ENCODE measurements around the gene PHF21A. TPM values are rescaled to one million over a fixed set of nuclear protein-coding genes. Genes with fewer than 3 reads are reported as not detected.
A peak's percentile ranks its signal among the peaks of the same experiment; 100 is the strongest.
"Not testable (repeated sequence)": the region's sequence is repeated elsewhere in the genome, so short reads cannot be mapped to it uniquely, and the experiment has no call there.

Gene PHF21A
- total and polyA plus RNA-seq, 2 donors, result 15.2 to 25.9 TPM

DNA sequence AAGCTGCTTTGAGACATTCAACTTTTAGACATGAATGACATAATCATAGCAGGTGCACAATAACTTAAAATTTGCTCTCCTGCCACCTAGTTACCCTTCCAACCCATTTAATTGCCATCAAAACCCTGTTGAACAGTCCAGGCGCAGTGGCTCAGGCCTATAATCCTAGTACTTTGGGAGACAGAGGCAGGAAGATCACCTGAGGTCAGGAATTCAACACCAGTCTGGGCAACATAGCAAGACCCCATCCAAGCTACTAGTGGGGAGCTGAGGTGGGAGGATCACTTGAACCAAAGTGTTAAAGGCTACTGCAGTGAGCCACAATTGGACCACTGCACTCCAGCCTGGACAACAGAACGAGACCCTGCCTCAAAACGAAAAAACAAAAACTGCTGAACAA, 4.0 kb upstream of the PHF21A start:
- 97% methylated on average over 3 of the region's 3 CpGs for WGBS
- no peak overlapping the region for H3K4me3 ChIP-seq (ENCODE audit: low read length in 2 of 2)
- H3K36me3 ChIP-seq (ENCODE audit: control insufficient read depth in 2 of 2, insufficient read depth in 2 of 2, low read length in 1 of 2), result no peaks in the 10 kb centered on the region
- no peaks in the 10 kb centered on the region for H3K27me3 ChIP-seq (ENCODE audit: control insufficient read depth in 2 of 2, insufficient read depth in 1 of 2, low read length in 1 of 2)
- H3K9me3 ChIP-seq (ENCODE audit: control insufficient read depth in 2 of 2, insufficient read depth in 1 of 2, low read length in 1 of 2), result peaks cover 0 to 6% of the 10 kb centered on the region in 2 donors
- peaks cover 4 to 7% of the 10 kb centered on the region in 2 donors for H3K4me1 ChIP-seq (ENCODE audit: control insufficient read depth in 2 of 2, insufficient read depth in 2 of 2, low read length in 2 of 2)
- no peak for DNase-seq (ENCODE audit: low read depth in 6 of 9, low spot score in 9 of 9)
- H3K27ac ChIP-seq (ENCODE audit: low read depth in 1 of 2, low read length in 1 of 2), result no peak overlapping the region

DNA sequence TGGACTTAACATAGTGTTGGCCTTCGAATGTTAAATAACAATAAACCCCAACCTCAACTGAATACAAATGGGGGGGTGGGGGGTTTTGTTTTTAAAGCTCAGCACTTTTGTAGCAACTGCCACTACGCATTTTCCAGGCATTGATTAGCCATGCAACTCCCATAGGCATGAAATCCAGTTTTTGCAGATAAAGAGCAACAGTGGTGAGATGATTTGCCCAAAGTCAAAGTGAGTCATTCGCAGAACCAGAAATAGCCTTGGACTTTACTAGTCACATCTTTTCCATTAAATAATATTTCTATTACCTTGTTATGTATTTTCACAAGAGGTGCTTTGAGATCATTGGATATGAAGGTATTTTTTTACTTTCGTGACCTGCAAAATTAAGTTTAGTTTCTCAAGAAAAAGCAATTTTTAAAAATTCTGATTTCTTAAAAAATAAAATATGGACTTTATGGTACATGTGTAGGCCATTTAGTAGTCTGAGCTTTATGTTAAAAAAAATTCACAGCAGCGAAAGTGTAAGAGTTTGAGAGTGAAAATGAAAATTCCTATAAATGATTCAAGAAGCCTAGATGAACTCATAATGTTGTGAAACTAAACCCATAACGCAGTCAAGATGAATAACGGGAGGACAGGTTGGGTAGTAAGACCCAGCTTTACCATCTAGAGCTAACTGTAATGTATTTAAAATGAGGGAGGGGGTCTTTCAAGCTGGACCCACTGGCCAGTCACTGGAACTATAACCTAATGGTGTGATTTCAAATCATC, 1.9 kb upstream of the PHF21A start:
- H3K27ac ChIP-seq (ENCODE audit: low read depth in 1 of 2, low read length in 1 of 2), result no peak overlapping the region
- WGBS, result 86% methylated on average over 7 of the region's 7 CpGs
- H3K36me3 ChIP-seq (ENCODE audit: control insufficient read depth in 2 of 2, insufficient read depth in 2 of 2, low read length in 1 of 2), result no peaks in the 10 kb centered on the region
- no peak for DNase-seq (ENCODE audit: low read depth in 6 of 9, low spot score in 9 of 9)
- peaks cover 0 to 6% of the 10 kb centered on the region in 2 donors for H3K9me3 ChIP-seq (ENCODE audit: control insufficient read depth in 2 of 2, insufficient read depth in 1 of 2, low read length in 1 of 2)
- H3K27me3 ChIP-seq (ENCODE audit: control insufficient read depth in 2 of 2, insufficient read depth in 1 of 2, low read length in 1 of 2), result no peaks in the 10 kb centered on the region
- peaks cover 7 to 13% of the 10 kb centered on the region in 2 donors for H3K4me1 ChIP-seq (ENCODE audit: control insufficient read depth in 2 of 2, insufficient read depth in 2 of 2, low read length in 2 of 2)
- H3K4me3 ChIP-seq (ENCODE audit: low read length in 2 of 2), result peak overlapping the region in 1 of 2 donors; percentile 95

DNA sequence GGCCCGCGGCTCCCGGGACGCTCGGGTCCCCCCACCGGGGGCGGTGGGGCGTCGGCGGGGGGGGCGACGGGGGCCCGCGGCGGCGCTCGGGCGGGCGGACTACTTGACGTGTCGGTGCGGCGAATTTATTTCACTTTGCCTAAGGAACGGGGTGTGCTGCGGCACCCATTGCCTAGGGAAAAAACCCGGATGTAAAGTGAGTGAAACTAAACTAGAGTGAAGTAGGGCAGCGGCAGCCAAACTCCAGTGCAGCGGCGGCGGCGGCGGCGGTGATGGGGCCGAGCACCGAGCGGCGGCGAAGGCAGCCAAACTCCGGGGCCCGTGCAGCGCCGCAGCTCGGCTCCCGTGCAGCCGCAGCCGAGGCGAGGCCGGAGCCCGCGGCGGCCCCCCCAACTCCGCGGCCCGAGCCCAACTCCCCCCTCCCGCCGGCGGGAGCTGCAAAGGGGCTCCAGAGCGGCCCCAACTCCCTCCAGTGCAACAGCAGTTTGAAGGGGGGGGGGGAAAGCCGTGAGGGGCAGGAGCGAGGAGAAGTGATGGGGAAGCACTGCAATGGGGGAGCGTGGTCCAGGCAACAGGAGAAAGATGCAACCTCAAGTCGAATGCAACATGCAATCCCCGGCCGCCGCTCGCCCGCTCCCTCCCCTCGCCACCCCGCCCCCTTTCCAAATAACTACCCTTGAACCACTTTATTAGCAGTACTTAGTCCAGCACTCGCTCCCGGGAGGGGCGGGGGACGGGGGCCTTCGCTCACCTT, 647 bp upstream of the PHF21A start:
- under 1% methylated on average over 74 of the region's 74 CpGs for WGBS

DNA sequence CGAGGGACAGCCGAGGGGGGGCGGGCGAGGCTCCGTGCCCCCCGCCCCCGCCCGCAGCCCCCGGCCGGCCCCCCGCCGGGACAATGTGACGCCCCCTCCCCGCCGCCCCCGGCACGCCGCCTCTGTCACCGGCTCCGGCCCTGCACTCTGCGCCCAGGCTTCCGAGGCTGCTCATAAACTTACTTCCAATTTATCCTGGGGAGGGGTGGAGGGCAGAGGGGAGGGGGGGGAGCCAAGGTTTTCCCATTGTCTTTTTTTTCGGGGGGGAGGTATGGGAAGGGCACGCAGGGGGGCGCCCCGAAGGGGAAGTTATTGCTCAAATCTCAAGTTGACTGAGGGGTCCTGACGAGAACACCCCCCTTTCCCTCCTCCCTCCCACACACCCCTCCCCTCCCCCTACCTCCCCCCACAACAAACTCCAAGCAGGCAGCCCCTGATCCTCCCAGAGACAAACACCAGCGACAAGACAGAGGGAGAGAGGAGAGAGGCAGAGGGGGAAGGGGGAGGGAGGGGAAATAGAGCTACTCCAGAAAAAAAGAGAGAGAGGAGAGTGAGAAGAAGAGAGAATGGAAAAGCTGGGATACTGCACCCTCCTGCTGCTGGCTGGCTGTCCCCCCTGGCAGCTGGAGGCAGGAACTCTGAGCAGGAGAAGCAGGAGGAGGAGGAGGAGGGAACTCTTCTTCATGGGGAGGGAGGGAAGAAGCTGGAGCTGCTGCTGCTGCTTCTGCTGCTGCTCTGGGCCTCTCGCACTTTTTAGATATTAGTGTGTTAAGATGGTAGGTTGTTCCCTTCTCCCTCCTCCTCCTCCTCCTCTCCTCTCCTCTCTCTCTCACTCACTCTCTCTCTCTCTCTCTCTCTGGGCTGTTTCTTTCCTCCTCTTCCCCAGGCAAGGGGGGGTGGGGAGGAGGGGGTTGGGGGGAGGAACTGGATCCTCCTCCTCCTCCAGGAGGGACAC, 631 bp downstream of the PHF21A start:
- WGBS, result 1% methylated on average over 29 of the region's 29 CpGs
- Histone ChIP-seq H3K4me1 (ENCODE audit: control insufficient read depth in 2 of 2, insufficient read depth in 2 of 2, low read length in 2 of 2) (peaks cover 2 to 13% of the 10 kb centered on the region in 2 donors), H3K27me3 (ENCODE audit: control insufficient read depth in 2 of 2, insufficient read depth in 1 of 2, low read length in 1 of 2) (no peaks in the 10 kb centered on the region)

More for the DNA sequence above, 647 bp upstream of the PHF21A start:
- H3K9me3 ChIP-seq (ENCODE audit: control insufficient read depth in 2 of 2, insufficient read depth in 1 of 2, low read length in 1 of 2), result peaks cover 0 to 6% of the 10 kb centered on the region in 2 donors
- H3K4me1 ChIP-seq (ENCODE audit: control insufficient read depth in 2 of 2, insufficient read depth in 2 of 2, low read length in 2 of 2), result peaks cover 2 to 13% of the 10 kb centered on the region in 2 donors
- peak in 7 of 9 donors; percentile 66 to 94 (median 83) for DNase-seq (ENCODE audit: low read depth in 6 of 9, low spot score in 9 of 9)
- peak overlapping the region; percentile 91 to 96 for H3K27ac ChIP-seq (ENCODE audit: low read depth in 1 of 2, low read length in 1 of 2)
- H3K36me3 ChIP-seq (ENCODE audit: control insufficient read depth in 2 of 2, insufficient read depth in 2 of 2, low read length in 1 of 2), result no peaks in the 10 kb centered on the region
- no peaks in the 10 kb centered on the region for H3K27me3 ChIP-seq (ENCODE audit: control insufficient read depth in 2 of 2, insufficient read depth in 1 of 2, low read length in 1 of 2)
- peak overlapping the region; percentile 67 to 95 for H3K4me3 ChIP-seq (ENCODE audit: low read length in 2 of 2)

DNA sequence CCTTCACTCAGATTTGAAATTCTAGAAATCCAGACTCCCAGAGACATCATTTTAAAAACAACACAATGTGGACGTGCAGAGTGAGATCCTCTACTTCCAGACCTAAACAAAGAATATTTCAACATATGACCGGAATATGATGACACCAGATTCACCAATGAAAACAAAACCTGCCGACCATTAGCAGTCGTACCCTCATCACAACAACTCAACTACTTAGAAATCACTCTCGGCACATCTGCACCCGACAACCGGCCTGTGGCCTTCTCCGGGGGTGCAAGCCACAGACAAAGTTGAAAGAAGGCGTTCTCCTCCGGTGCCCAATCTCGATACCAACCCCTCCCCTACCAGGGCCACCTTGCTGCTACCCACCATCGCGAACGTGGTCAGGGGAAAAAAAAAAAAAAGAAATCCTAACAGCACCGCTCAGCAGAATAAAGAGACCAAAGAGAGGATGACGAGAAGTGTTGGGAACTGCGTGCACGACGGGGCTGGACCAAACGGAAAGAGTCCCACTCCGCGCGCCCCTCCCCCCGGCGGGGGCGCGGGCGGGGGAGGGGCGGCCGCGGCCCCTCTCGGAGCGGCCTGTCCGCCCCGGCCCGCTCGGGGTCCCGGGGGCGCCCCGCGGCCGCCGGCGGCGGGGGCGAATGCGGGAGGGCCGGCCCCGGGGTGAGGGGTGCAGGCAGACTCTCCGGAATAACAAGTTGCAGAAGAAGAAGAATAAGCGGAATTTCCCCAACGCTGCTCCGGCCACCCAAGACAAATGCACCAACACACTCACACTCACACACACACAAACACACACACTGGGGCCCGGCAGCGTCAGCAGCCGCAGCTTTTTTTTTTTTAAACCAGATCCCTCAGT, 1.7 kb downstream of the PHF21A start:
- DNase-seq (ENCODE audit: low read depth in 6 of 9, low spot score in 9 of 9), result peak in 5 of 9 donors; percentile 36 to 67 (median 43)
- Histone ChIP-seq H3K36me3 (ENCODE audit: control insufficient read depth in 2 of 2, insufficient read depth in 2 of 2, low read length in 1 of 2) (no peaks in the 10 kb centered on the region), H3K4me3 (ENCODE audit: low read length in 2 of 2) (peak overlapping the region; percentile 73 to 95), H3K27ac (ENCODE audit: low read depth in 1 of 2, low read length in 1 of 2) (peak overlapping the region; percentile 75 to 92), H3K4me1 (ENCODE audit: control insufficient read depth in 2 of 2, insufficient read depth in 2 of 2, low read length in 2 of 2) (peaks cover 0 to 13% of the 10 kb centered on the region in 2 donors), H3K9me3 (ENCODE audit: control insufficient read depth in 2 of 2, insufficient read depth in 1 of 2, low read length in 1 of 2) (peaks cover 0 to 3% of the 10 kb centered on the region in 2 donors), H3K27me3 (ENCODE audit: control insufficient read depth in 2 of 2, insufficient read depth in 1 of 2, low read length in 1 of 2) (no peaks in the 10 kb centered on the region)
- under 1% methylated on average over 56 of the region's 56 CpGs for WGBS

More for the DNA sequence above, 631 bp downstream of the PHF21A start:
- H3K4me3 ChIP-seq (ENCODE audit: low read length in 2 of 2), result peak overlapping the region; percentile 73 to 95
- peak overlapping the region; percentile 96 to 97 for H3K27ac ChIP-seq (ENCODE audit: low read depth in 1 of 2, low read length in 1 of 2)
- H3K36me3 ChIP-seq (ENCODE audit: control insufficient read depth in 2 of 2, insufficient read depth in 2 of 2, low read length in 1 of 2), result no peaks in the 10 kb centered on the region
- peaks cover 0 to 3% of the 10 kb centered on the region in 2 donors for H3K9me3 ChIP-seq (ENCODE audit: control insufficient read depth in 2 of 2, insufficient read depth in 1 of 2, low read length in 1 of 2)
- peak in 5 of 9 donors; percentile 49 to 75 (median 56) for DNase-seq (ENCODE audit: low read depth in 6 of 9, low spot score in 9 of 9)

DNA sequence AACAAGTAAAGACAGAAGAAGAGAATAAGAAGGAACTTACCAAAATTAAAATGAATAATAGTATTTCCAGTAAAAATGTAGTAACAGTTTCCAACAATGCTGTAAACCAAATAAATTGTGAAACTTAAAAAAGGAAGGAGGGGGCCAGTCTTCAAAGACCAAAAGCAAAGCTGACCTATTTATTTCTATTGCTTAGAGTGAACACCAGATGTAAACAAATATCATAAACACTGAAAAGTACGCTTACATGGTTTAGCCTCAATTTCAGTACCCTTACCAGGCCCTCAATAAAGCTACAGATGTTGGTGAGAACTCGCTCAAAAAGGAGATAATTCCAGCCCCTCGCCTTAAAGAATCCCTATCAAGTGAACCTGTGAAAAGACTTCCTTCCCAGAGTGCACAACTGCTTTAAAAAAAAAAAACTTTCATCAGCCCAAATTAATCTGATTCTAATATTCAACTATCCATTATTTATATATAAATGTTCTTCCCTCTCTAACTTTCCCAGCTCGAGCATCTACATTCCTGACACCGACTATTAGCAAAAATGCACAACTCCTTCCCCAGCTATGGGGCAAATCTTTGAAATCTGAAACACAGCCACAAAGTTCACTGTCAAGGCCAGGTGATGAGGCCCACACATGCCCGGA, 2.4 kb downstream of the PHF21A start:
- peaks cover 0 to 3% of the 10 kb centered on the region in 2 donors for H3K9me3 ChIP-seq (ENCODE audit: control insufficient read depth in 2 of 2, insufficient read depth in 1 of 2, low read length in 1 of 2)
- H3K27me3 ChIP-seq (ENCODE audit: control insufficient read depth in 2 of 2, insufficient read depth in 1 of 2, low read length in 1 of 2), result no peaks in the 10 kb centered on the region
- WGBS, result 49% methylated on average over 6 of the region's 6 CpGs
- H3K27ac ChIP-seq (ENCODE audit: low read depth in 1 of 2, low read length in 1 of 2), result peak overlapping the region; percentile 75 to 92
- no peak for DNase-seq (ENCODE audit: low read depth in 6 of 9, low spot score in 9 of 9)
- no peaks in the 10 kb centered on the region for H3K36me3 ChIP-seq (ENCODE audit: control insufficient read depth in 2 of 2, insufficient read depth in 2 of 2, low read length in 1 of 2)
- peaks cover 0 to 13% of the 10 kb centered on the region in 2 donors for H3K4me1 ChIP-seq (ENCODE audit: control insufficient read depth in 2 of 2, insufficient read depth in 2 of 2, low read length in 2 of 2)
- H3K4me3 ChIP-seq (ENCODE audit: low read length in 2 of 2), result peak overlapping the region; percentile 73 to 95

DNA sequence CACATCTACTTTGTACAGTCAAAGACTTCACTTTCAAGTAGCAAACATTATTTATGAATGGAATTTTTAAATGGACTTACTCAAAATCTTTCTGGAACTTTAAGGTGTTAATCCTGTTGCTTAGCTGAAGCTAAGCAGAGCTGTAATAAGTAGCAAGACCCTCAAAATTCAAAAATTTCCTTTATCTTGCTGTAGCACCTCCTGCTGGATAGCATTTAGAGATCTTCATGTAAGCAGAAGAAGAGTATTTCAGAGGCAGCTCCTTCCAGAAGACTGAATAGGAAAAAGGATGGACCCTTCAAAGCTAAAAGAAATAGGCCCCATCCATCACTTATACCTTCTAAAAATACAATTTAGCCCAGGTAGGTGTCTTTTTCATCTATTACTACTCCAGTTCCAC, 3.4 kb downstream of the PHF21A start:
- H3K4me3 ChIP-seq (ENCODE audit: low read length in 2 of 2), result no peak overlapping the region
- H3K27me3 ChIP-seq (ENCODE audit: control insufficient read depth in 2 of 2, insufficient read depth in 1 of 2, low read length in 1 of 2), result no peaks in the 10 kb centered on the region
- no peak overlapping the region for H3K27ac ChIP-seq (ENCODE audit: low read depth in 1 of 2, low read length in 1 of 2)
- DNase-seq (ENCODE audit: low read depth in 6 of 9, low spot score in 9 of 9), result no peak
- H3K36me3 ChIP-seq (ENCODE audit: control insufficient read depth in 2 of 2, insufficient read depth in 2 of 2, low read length in 1 of 2), result no peaks in the 10 kb centered on the region
- peaks cover 0 to 3% of the 10 kb centered on the region in 2 donors for H3K9me3 ChIP-seq (ENCODE audit: control insufficient read depth in 2 of 2, insufficient read depth in 1 of 2, low read length in 1 of 2)
- H3K4me1 ChIP-seq (ENCODE audit: control insufficient read depth in 2 of 2, insufficient read depth in 2 of 2, low read length in 2 of 2), result peaks cover 0 to 13% of the 10 kb centered on the region in 2 donors

DNA sequence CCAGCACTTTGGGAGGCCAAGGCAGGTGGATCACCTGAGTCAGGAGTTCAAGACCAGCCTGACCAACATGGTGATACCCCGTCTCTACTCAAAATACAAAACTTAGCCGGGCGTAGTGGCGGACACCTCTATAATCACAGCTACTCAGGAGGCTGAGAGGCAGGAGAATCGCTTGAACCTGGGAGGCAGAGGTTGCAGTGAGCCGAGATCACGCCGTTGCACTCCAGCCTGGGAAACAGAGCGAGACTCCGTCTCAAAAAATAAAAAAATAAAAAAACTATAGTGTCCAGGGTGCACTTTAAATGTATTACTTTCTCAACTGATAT, 4.6 kb downstream of the PHF21A start:
- DNase-seq (ENCODE audit: low read depth in 6 of 9, low spot score in 9 of 9); H3K9me3 ChIP-seq (ENCODE audit: control insufficient read depth in 2 of 2, insufficient read depth in 1 of 2, low read length in 1 of 2); H3K4me1 ChIP-seq (ENCODE audit: control insufficient read depth in 2 of 2, insufficient read depth in 2 of 2, low read length in 2 of 2); H3K27ac ChIP-seq (ENCODE audit: low read depth in 1 of 2, low read length in 1 of 2); H3K36me3 ChIP-seq (ENCODE audit: control insufficient read depth in 2 of 2, insufficient read depth in 2 of 2, low read length in 1 of 2); H3K27me3 ChIP-seq (ENCODE audit: control insufficient read depth in 2 of 2, insufficient read depth in 1 of 2, low read length in 1 of 2); H3K4me3 ChIP-seq (ENCODE audit: low read length in 2 of 2): not testable (repeated sequence)
- WGBS, result 99% methylated on average over 10 of the region's 10 CpGs
